Neural progenitor cell (in vitro differentiated cells): ENCODE data around the gene CDC25C.

Source experiments
- EZH2 ChIP-seq: fragments of 200-600 bp; sonication (generic); IDR thresholded peaks from 2 replicates; pipeline ENCODE4 v1.6.1; 2017; ENCODE audit warnings: antibody characterized with exemption, mild to moderate bottlenecking, moderate library complexity
- EZH2phosphoT487 ChIP-seq: fragments of 200-600 bp; sonication (generic); IDR thresholded peaks from 2 replicates; pipeline ENCODE4 v1.6.1; 2017; ENCODE audit warnings: antibody characterized with exemption

DNA sequence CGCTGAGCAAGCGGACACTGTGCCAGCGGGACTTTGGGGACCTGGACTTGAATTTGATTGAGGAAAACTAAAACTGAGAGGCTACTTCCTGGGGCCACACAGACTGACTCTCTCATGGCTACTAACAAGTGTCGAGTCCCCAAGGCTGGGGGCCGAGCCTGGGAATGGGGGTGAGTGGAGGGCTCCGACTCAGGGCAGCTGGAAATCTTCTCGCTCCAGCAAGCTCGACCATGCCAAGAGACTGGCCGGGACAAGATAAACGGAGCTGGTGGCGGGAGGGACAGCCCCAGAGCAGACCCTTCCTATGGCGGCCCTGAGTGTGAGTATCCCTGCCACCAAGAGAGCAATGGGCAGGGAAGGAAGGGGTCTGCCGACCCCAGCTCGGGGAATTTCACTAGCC lies 15.3 kb upstream of the CDC25C start:
- TF ChIP-seq EZH2phosphoT487 (no peak), EZH2 (no peak)
